ENCODE data around the gene DIABLO. TPM values are rescaled to one million over a fixed set of nuclear protein-coding genes. Genes with fewer than 3 reads are reported as not detected.
"Not testable (repeated sequence)": the region's sequence is repeated elsewhere in the genome, so short reads cannot be mapped to it uniquely, and the experiment has no call there.

The DIABLO gene
- polyA plus RNA-seq, 3 donors from 2014 or later: 68.0 to 99.2 (median 76.4) TPM

- no peaks in the 10 kb centered on the region for H3K9me3 Mint-ChIP-seq
- peaks cover 10 to 25% (median 12%) of the 10 kb centered on the region in 3 donors for H3K36me3 Mint-ChIP-seq
- H3K27me3 Mint-ChIP-seq (ENCODE audit: low read depth in 3 of 3): peaks cover 0 to 5% (median 2%) of the 10 kb centered on the region in 3 donors
- no peak for DNase-seq
- no peak overlapping the region for H3K4me3 Mint-ChIP-seq
- H3K27ac Mint-ChIP-seq: peak overlapping the region in 1 of 6 donors; percentile 17
- H3K4me1 Mint-ChIP-seq: peaks cover 8 to 12% of the 10 kb centered on the region in 2 donors
Measured at GRCh38 chr12:122192441-122192840, 33.4 kb downstream of the DIABLO start.

- H3K27me3 Mint-ChIP-seq (ENCODE audit: low read depth in 3 of 3): peaks cover 0 to 5% (median 2%) of the 10 kb centered on the region in 3 donors
- no peak overlapping the region for H3K4me3 Mint-ChIP-seq
- H3K27ac Mint-ChIP-seq: peak overlapping the region in 3 of 6 donors; percentile 20 to 68 (median 42)
- H3K9me3 Mint-ChIP-seq: no peaks in the 10 kb centered on the region
- DNase-seq: peak; percentile 70 to 79 (median 73)
- H3K36me3 Mint-ChIP-seq: peaks cover 10 to 25% (median 12%) of the 10 kb centered on the region in 3 donors
- H3K4me1 Mint-ChIP-seq: peaks cover 8 to 10% of the 10 kb centered on the region in 2 donors
Measured at GRCh38 chr12:122190842-122191668, 34.8 kb downstream of the DIABLO start.

- peaks cover 15 to 20% of the 10 kb centered on the region in 2 donors for H3K4me1 Mint-ChIP-seq
- H3K27ac Mint-ChIP-seq: peak overlapping the region in 1 of 6 donors; percentile 24
- no peaks in the 10 kb centered on the region for H3K9me3 Mint-ChIP-seq
- H3K4me3 Mint-ChIP-seq: no peak overlapping the region
- DNase-seq: no peak
- peaks cover 5 to 18% (median 6%) of the 10 kb centered on the region in 3 donors for H3K36me3 Mint-ChIP-seq
- H3K27me3 Mint-ChIP-seq (ENCODE audit: low read depth in 3 of 3): peaks cover 0 to 2% (median under 1%) of the 10 kb centered on the region in 3 donors
Measured at GRCh38 chr12:122189626-122190475, 36.0 kb downstream of the DIABLO start.

GRCh38 chr12:122187466-122187865 lies 38.4 kb downstream of the DIABLO start:
- Mint-ChIP-seq H3K36me3 (peaks cover 1 to 6% (median 1%) of the 10 kb centered on the region in 3 donors), H3K27ac (peak overlapping the region in 1 of 6 donors; percentile 13), H3K4me3 (no peak overlapping the region), H3K4me1 (peaks cover 33 to 37% of the 10 kb centered on the region in 2 donors), H3K27me3 (ENCODE audit: low read depth in 3 of 3) (peaks cover 4 to 8% (median 8%) of the 10 kb centered on the region in 3 donors), H3K9me3 (no peaks in the 10 kb centered on the region)
- DNase-seq: no peak

GRCh38 chr12:122185494-122186082 lies 40.3 kb downstream of the DIABLO start:
- Mint-ChIP-seq H3K27me3 (ENCODE audit: low read depth in 3 of 3) (peaks cover 3 to 8% (median 8%) of the 10 kb centered on the region in 3 donors), H3K36me3 (no peaks in the 10 kb centered on the region), H3K9me3 (no peaks in the 10 kb centered on the region), H3K4me3 (peak overlapping the region in 1 of 5 donors; percentile 86), H3K4me1 (peaks cover 26 to 31% of the 10 kb centered on the region in 2 donors), H3K27ac (peak overlapping the region; percentile 92 to 99 (median 97))
- no peak for DNase-seq

- H3K4me1 Mint-ChIP-seq: peaks cover 25 to 29% of the 10 kb centered on the region in 2 donors
- H3K36me3 Mint-ChIP-seq: no peaks in the 10 kb centered on the region
- no peak for DNase-seq
- no peaks in the 10 kb centered on the region for H3K9me3 Mint-ChIP-seq
- H3K4me3 Mint-ChIP-seq: peak overlapping the region; percentile 86 to 90 (median 89)
- peaks cover 3 to 10% (median 8%) of the 10 kb centered on the region in 3 donors for H3K27me3 Mint-ChIP-seq (ENCODE audit: low read depth in 3 of 3)
- peak overlapping the region; percentile 92 to 99 (median 97) for H3K27ac Mint-ChIP-seq
Measured at GRCh38 chr12:122185079-122185478, 40.8 kb downstream of the DIABLO start.

GRCh38 chr12:122184517-122184916 lies 41.3 kb downstream of the DIABLO start:
- no peaks in the 10 kb centered on the region for H3K9me3 Mint-ChIP-seq
- H3K36me3 Mint-ChIP-seq: no peaks in the 10 kb centered on the region
- H3K27ac Mint-ChIP-seq: peak overlapping the region; percentile 92 to 99 (median 97)
- H3K4me1 Mint-ChIP-seq: peaks cover 25 to 32% of the 10 kb centered on the region in 2 donors
- peaks cover 3 to 10% (median 8%) of the 10 kb centered on the region in 3 donors for H3K27me3 Mint-ChIP-seq (ENCODE audit: low read depth in 3 of 3)
- DNase-seq: peak; percentile 78 to 81 (median 81)
- H3K4me3 Mint-ChIP-seq: peak overlapping the region; percentile 86 to 90 (median 89)

- DNase-seq: no peak
- Mint-ChIP-seq H3K4me1 (peaks cover 25 to 40% of the 10 kb centered on the region in 2 donors), H3K9me3 (no peaks in the 10 kb centered on the region), H3K27ac (peak overlapping the region; percentile 92 to 99 (median 97)), H3K36me3 (no peaks in the 10 kb centered on the region), H3K4me3 (peak overlapping the region; percentile 86 to 90 (median 89)), H3K27me3 (ENCODE audit: low read depth in 3 of 3) (peaks cover 3 to 10% (median 8%) of the 10 kb centered on the region in 3 donors)
Measured at GRCh38 chr12:122183588-122183940, 42.3 kb downstream of the DIABLO start.

GRCh38 chr12:122182887-122183587 lies 42.8 kb downstream of the DIABLO start, which contains the start of gene LRRC43:
TSS of gene LRRC43 (plus strand) at chr12:122183123. CDS start at chr12:122183145, 22 bp downstream.
- Mint-ChIP-seq H3K27me3 (ENCODE audit: low read depth in 3 of 3) (peaks cover 3 to 10% (median 9%) of the 10 kb centered on the region in 3 donors), H3K4me3 (peak within 1 kb of the TSS; percentile 86 to 90 (median 89)), H3K4me1 (peaks cover 25 to 44% of the 10 kb centered on the region in 2 donors), H3K36me3 (no peaks in the 10 kb centered on the region), H3K27ac (peak within 1 kb of the TSS; percentile 92 to 99 (median 97)), H3K9me3 (no peaks in the 10 kb centered on the region)
- DNase-seq: peak; percentile 65 to 74 (median 67)

GRCh38 chr12:122176473-122176872 lies 49.4 kb downstream of the DIABLO start:
- not testable (repeated sequence) for DNase-seq; H3K27me3 Mint-ChIP-seq (ENCODE audit: low read depth in 3 of 3); H3K4me3 Mint-ChIP-seq; H3K9me3 Mint-ChIP-seq; H3K36me3 Mint-ChIP-seq
- H3K4me1 Mint-ChIP-seq: peaks cover 0 to 14% of the 10 kb centered on the region in 2 donors
- H3K27ac Mint-ChIP-seq: peak overlapping the region in 1 of 6 donors; percentile 26

- no peak for DNase-seq
- Mint-ChIP-seq H3K27ac (no peak within 1 kb of the TSS), H3K36me3 (peaks cover 0 to 5% (median 0%) of the 10 kb centered on the region in 3 donors), H3K27me3 (ENCODE audit: low read depth in 3 of 3) (peaks cover 0 to 6% (median 2%) of the 10 kb centered on the region in 3 donors), H3K9me3 (no peaks in the 10 kb centered on the region), H3K4me1 (peaks cover 0 to 10% of the 10 kb centered on the region in 2 donors), H3K4me3 (no peak within 1 kb of the TSS)
Measured at GRCh38 chr12:122174155-122174845, 51.6 kb downstream of the DIABLO start, which contains the start of gene IL31. TSS of gene IL31 (minus strand) at chr12:122174221. CDS start at chr12:122174172, 49 bp downstream.
